PFSK-1 (cell line): ENCODE data around the gene LIME1.

Source experiments
- POLR2AphosphoS5 ChIP-seq: IDR thresholded peaks from 2 replicates; pipeline ENCODE4 v1.6.1; 2012; ENCODE audit warnings: low read depth, mild to moderate bottlenecking, control low read depth, low read length, moderate library complexity
- TF ChIP-seq, protein P1 (sequence below), 2 experiments: IDR thresholded peaks; 2 replicates each; pipeline versions ENCODE4 v1.6.1 to v1.8.0; 2011 to 2012; ENCODE audit warnings: low read depth in 2 of 2, low read length in 2 of 2, control low read depth in 1 of 2, inconsistent platforms in 1 of 2, mild to moderate bottlenecking in 1 of 2, moderate library complexity in 1 of 2; ENCODE audit not compliant: insufficient read depth in 1 of 2

- no peak for TF ChIP-seq POLR2AphosphoS5
- TF ChIP-seq, protein P1, sequence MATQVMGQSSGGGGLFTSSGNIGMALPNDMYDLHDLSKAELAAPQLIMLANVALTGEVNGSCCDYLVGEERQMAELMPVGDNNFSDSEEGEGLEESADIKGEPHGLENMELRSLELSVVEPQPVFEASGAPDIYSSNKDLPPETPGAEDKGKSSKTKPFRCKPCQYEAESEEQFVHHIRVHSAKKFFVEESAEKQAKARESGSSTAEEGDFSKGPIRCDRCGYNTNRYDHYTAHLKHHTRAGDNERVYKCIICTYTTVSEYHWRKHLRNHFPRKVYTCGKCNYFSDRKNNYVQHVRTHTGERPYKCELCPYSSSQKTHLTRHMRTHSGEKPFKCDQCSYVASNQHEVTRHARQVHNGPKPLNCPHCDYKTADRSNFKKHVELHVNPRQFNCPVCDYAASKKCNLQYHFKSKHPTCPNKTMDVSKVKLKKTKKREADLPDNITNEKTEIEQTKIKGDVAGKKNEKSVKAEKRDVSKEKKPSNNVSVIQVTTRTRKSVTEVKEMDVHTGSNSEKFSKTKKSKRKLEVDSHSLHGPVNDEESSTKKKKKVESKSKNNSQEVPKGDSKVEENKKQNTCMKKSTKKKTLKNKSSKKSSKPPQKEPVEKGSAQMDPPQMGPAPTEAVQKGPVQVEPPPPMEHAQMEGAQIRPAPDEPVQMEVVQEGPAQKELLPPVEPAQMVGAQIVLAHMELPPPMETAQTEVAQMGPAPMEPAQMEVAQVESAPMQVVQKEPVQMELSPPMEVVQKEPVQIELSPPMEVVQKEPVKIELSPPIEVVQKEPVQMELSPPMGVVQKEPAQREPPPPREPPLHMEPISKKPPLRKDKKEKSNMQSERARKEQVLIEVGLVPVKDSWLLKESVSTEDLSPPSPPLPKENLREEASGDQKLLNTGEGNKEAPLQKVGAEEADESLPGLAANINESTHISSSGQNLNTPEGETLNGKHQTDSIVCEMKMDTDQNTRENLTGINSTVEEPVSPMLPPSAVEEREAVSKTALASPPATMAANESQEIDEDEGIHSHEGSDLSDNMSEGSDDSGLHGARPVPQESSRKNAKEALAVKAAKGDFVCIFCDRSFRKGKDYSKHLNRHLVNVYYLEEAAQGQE (IDR thresholded peaks at IDR 0.05; ENCODE audit: insufficient read depth in 1 of 2, low read depth in 2 of 2, low read length in 2 of 2), result no peak
These were observed 24.3 kb upstream of the LIME1 start for GRCh38 chr20:63712191-63712590.
